22Rv1 (cell line): ENCODE results near the gene SPATA13.

Experiments
- CTCF ChIP-seq: fragments of 450-650 bp; IDR thresholded peaks from 2 replicates; pipeline ENCODE4 v1.5.1; 2017; ENCODE audit warnings: mild to moderate bottlenecking
- ZFX ChIP-seq: fragments of 450-650 bp; IDR thresholded peaks from 2 replicates; pipeline ENCODE4 v1.6.1; 2017; ENCODE audit warnings: antibody characterized with exemption, borderline replicate concordance

- TF ChIP-seq CTCF, result no peak
- TF ChIP-seq ZFX, result no peak
These were observed 80.8 kb downstream of the SPATA13 start for GRCh38 chr13:24241336-24241735.
